Stimulated activated CD4-positive, alpha-beta T cell treated with anti-CD3 and anti-CD28 coated beads, Interleukin-4, amount 100 ng/mL, for 4 hours (primary cell): ENCODE results near the gene NISCH.
A peak's percentile ranks its signal among the peaks of the same experiment; 100 is the strongest.

Experiments
- DNase-seq, 2 experiments: peaks; one replicate each; pipeline ENCODE4 v3.0.0-alpha.2; 2020

Gene NISCH

DNA sequence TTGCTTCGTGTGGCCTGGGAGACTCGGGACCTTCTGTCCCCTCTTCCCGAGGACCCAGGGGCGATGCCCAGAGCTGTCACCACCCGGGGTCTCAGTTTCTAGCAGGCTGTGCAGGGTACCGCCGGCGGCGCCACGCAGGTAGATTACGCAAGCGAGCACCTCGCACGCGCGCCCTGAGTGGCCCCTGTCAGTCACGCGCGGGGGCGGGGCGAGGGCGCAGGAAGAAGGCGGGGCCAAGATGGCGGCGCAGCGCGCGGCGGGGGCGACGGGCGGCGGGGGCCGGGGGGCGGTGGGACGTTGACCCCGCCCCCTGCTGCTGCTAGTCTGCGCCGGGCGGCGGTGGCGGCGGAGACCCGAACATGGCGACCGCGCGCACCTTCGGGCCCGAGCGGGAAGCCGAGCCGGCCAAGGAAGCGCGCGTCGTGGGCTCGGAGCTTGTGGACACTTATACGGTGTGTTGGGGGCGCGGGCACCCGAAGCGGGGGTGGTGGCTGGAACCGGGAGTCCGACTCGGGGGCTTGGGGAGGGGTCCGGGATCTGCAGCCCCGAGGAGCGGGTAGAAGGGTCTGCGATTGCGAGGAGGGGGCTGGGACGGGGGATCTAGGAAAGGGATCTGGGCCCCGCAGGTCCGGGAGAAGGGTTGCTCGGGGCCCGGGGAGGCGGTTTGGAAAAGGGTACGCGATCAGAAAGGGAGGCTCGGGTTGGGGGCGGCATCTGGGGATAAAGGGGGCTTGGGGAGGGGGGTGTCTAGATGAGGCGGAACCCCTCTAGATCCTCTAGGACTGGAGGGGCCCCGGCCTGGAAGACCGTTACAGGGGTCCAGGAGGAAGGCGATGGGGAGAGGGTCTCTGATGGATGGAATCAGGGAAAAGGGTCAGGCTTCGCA is at the start of gene NISCH:
Gene NISCH (plus strand): TSS at position 322 of the 886 bp plus-strand sequence. CDS start 38 bp downstream, at position 360.
- peak; percentile 94 to 99 for DNase-seq

GRCh38 chr3:52406231-52406661 is 49.2 kb upstream of the NISCH start:
- no peak for DNase-seq

- DNase-seq: no peak
These were observed 48.5 kb upstream of the NISCH start for GRCh38 chr3:52406791-52407510.

DNA sequence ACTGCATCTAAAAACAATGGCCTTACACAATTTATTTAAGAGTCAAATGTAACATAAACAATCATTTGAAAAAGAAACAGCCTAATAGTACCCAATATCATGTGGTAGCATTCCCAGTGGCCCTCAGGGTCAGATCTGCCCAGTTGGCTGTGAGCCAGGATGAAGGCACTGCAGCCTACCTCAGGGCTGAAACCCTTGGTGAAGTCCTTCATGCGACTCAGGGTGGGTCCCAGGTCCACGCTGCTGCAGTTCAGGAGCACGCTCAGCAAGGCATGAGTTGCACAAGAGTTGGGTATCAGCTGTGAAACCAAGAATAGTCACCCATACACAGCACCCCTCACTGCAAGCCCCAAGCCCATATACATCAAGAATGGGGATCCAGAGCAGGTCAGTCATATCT is 47.6 kb upstream of the NISCH start:
- no peak for DNase-seq

DNA sequence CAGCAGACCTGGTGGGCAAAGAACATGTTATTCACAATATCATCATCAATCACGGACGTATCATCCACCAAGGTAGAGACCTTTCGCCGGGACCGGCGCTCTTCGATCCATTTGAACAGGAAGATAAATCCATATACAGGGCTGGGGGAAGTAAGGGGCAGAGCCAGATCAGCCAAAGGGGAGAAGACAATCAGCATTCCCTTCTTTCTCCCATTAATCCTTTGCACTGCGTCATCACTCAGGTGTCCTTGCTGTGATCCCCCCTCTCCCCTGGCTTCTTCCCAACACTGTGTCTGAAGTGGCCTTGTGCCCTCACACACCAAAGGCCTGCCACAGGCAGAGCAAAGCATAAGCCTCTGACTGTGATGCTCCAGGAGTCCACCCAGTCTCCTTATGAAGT is 46.9 kb upstream of the NISCH start:
- no peak for DNase-seq

GRCh38 chr3:52415800-52416199 is 39.6 kb upstream of the NISCH start:
- DNase-seq: no peak

DNA sequence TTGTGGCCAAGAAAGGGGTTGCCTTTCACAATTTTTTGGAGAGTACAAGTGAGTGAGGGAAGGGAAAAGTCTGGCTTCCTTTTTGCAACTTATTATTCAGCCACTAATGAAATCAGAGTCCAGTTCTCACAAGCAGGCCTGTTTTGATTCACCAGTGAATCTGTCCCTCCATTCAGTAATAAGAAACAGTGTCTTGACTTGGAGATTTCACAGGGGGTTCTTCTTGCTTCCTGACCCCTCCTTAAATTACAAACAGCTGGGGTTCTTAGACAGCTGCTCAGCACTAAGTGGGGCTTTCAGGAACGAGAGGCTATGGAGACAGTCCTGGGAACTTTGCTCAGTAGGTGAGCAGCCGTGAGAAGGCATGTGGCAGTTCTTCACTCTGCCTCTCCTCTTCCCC is 35.0 kb upstream of the NISCH start:
- no peak for DNase-seq

DNA sequence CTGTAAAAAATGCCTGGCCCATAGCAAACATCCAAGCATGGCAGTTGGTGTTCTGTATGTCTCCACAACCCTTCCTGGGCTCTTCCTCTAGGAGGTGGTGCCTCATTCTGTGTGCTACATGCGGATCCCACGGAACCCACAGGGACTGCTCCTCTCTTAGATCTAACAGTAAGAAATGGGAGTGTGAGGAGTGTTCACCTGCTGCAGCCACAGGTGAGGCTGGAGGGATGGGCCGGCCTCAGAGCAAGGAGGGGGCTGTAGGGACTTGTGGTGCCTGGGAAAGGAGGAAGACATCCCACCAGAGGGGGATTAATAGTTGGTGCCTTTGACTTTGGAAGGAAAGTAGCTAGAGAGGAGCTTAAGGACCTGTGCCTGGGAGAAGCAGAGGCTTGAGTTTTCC is 32.7 kb upstream of the NISCH start:
- no peak for DNase-seq

GRCh38 chr3:52423173-52423572 is 32.2 kb upstream of the NISCH start:
- DNase-seq: no peak

GRCh38 chr3:52428151-52429005 is 27.0 kb upstream of the NISCH start:
- DNase-seq: peak in 1 of 2 experiments; percentile 11

DNA sequence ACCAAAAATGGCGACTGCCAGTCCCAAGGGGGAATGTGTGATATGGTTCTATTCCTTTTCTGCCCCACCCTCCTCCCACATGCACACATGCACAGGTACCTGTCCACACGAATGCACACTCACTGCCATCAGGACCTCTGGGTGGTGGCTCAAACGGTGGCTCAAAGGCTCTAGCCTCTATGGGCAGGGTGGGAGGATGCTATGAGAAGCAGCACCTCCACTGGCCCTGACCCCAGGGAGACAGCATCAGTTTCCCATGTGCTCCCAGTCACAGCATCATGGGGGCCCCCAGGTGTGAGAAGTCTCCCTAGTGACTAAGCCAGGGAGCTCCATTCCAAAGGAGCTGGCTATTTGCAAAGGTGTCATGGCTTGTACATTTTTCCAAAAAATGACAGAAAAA is 26.4 kb upstream of the NISCH start:
- DNase-seq: no peak

DNA sequence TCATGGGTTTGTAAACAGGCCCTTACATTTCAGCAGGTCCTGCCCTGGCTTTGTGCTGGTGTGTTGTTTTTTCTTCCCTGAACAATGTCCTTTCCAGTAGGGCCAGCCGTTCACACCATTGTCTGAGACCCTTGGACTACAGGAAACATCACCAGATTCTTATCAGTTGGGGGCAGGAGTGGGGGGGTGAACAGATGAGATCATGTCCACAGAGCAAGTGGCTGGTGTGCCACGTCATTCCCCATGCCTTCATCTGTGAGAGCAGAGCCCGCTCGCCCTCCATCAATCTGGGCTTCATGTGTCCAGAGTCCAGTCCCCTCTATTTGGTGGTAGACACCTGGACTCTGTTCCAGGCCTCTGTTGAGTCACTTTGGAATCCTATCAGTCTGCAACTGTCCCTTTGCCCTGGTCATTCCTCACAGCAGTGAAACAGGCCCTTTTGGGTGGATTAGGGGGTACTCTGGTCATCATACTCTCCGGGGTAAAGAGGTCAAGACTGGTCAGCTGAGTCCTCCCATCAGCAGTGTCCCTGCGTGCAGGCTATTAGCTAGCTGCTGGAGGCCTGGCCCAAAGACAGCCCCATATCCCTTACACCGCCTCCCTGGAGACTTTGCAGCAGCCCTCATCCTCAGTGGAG is 25.5 kb upstream of the NISCH start:
- no peak for DNase-seq

DNA sequence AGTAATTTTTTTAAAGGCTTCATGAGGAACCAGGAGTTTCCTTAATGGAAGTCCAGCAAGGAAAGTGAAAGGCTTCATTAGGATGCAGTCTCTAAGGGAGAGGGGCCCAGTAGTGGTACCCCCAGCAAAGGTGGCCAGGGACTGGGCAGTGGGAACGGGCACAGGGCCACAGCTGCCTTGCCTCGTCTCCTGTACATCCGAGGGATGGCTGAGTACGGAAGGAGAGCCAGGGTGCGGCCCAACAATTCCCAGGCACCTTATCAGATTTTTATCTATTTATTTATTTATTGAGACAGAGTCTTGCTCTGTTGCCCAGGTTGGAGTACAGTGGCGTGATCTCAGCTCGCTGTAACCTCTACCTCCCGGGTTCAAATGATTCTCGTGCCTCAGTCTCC is 25.0 kb upstream of the NISCH start:
- DNase-seq: no peak

DNA sequence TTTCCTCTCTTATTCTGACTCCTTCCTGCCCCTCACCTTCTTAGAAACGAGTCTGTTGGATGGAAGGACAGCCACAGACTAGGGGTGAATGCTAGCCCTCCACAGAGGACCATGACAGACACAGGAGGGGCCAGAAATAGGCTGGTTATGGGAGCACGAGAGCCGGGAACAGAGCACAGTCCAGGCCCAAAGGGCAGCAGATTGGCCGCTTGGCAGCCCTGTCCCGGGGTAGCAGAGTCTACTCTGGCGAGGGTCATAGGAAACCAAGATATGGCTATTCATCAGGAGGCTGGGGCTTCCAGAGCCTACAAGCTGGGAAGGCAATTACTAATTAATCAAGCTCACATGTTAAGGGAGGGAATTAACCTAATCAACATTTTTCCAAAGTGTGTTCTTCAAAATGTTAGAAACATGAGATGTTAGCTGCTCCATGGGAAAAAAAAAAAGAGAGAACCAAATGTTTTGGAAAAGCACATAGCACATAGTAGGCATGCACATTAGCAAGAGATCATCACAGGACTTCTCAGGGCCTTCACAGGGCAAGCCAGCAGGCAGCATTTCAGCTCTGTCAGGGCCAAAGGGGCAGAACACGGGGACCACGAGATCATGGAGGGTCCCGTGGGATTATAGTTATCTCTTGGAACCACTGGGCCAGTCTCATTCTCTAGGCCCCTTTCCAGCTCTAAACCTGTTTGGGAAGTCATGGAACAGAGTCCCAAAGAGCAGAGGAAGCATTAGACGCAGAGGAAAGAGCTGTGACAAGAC is 23.8 kb upstream of the NISCH start:
- no peak for DNase-seq

GRCh38 chr3:52432225-52432624 is 23.2 kb upstream of the NISCH start:
- DNase-seq: no peak

- DNase-seq: no peak
These were observed 22.7 kb upstream of the NISCH start for GRCh38 chr3:52432691-52433141.

GRCh38 chr3:52433328-52433995 is 21.9 kb upstream of the NISCH start:
- no peak for DNase-seq

GRCh38 chr3:52433996-52434479 is 21.4 kb upstream of the NISCH start:
- DNase-seq: no peak

GRCh38 chr3:52434491-52435115 is 20.8 kb upstream of the NISCH start:
- no peak for DNase-seq
